ENCODE data around the gene SLX4.

GRCh38 chr16:3570420-3571062, 40.9 kb downstream of the SLX4 start:
- TF ChIP-seq, protein P1, sequence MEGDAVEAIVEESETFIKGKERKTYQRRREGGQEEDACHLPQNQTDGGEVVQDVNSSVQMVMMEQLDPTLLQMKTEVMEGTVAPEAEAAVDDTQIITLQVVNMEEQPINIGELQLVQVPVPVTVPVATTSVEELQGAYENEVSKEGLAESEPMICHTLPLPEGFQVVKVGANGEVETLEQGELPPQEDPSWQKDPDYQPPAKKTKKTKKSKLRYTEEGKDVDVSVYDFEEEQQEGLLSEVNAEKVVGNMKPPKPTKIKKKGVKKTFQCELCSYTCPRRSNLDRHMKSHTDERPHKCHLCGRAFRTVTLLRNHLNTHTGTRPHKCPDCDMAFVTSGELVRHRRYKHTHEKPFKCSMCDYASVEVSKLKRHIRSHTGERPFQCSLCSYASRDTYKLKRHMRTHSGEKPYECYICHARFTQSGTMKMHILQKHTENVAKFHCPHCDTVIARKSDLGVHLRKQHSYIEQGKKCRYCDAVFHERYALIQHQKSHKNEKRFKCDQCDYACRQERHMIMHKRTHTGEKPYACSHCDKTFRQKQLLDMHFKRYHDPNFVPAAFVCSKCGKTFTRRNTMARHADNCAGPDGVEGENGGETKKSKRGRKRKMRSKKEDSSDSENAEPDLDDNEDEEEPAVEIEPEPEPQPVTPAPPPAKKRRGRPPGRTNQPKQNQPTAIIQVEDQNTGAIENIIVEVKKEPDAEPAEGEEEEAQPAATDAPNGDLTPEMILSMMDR (IDR thresholded peaks at IDR 0.05) = no peak
- no peak for TF ChIP-seq REST (IDR thresholded peaks at IDR 0.05; ENCODE audit: insufficient read depth in 1 of 2, low read depth in 2 of 2, low read length in 1 of 2)
- TF ChIP-seq SIN3A (IDR thresholded peaks at IDR 0.05; ENCODE audit: borderline replicate concordance, insufficient read depth, low read depth, low read length) = no peak
- no peak for TF ChIP-seq POLR2AphosphoS5 (IDR thresholded peaks at IDR 0.05; ENCODE audit: low read depth, low read length)
